COR-L47 (cell line): ENCODE results near the gene HERC3.
A peak's percentile ranks its signal among the peaks of the same experiment; 100 is the strongest.
"Not testable (repeated sequence)": the region's sequence is repeated elsewhere in the genome, so short reads cannot be mapped to it uniquely, and the experiment has no call there.

ENCODE experiments used
- DNase-seq: peaks from one replicate; lab custom pipeline; 2025; lab: John Stamatoyannopoulos, UW

HERC3 gene

GRCh38 chr4:88609387-88609786, 17.1 kb downstream of the HERC3 start:
- no peak for DNase-seq

- DNase-seq = not testable (repeated sequence)
Observed at GRCh38 chr4:88609794-88610193, 17.5 kb downstream of the HERC3 start.

GRCh38 chr4:88610771-88611170, 18.5 kb downstream of the HERC3 start:
- no peak for DNase-seq

GRCh38 chr4:88613417-88613875, 21.2 kb downstream of the HERC3 start:
- peak; percentile 35 for DNase-seq

- no peak for DNase-seq
Observed at GRCh38 chr4:88614058-88614457, 21.8 kb downstream of the HERC3 start.

- DNase-seq = no peak
Observed at GRCh38 chr4:88616275-88617150, 24.2 kb downstream of the HERC3 start.

GRCh38 chr4:88618782-88619485, 26.7 kb downstream of the HERC3 start:
- no peak for DNase-seq

GRCh38 chr4:88619971-88620370, 27.7 kb downstream of the HERC3 start:
- no peak for DNase-seq

- DNase-seq = no peak
Observed at GRCh38 chr4:88621763-88622327, 29.6 kb downstream of the HERC3 start.

GRCh38 chr4:88623097-88623496, 30.8 kb downstream of the HERC3 start:
- no peak for DNase-seq

GRCh38 chr4:88628746-88629145, 36.5 kb downstream of the HERC3 start:
- no peak for DNase-seq

GRCh38 chr4:88629826-88630225, 37.5 kb downstream of the HERC3 start:
- no peak for DNase-seq

- no peak for DNase-seq
Observed at GRCh38 chr4:88630756-88631155, 38.5 kb downstream of the HERC3 start.

- DNase-seq = no peak
Observed at GRCh38 chr4:88643932-88644331, 51.7 kb downstream of the HERC3 start.

GRCh38 chr4:88645994-88646393, 53.7 kb downstream of the HERC3 start:
- DNase-seq = no peak

GRCh38 chr4:88646528-88647280, 54.4 kb downstream of the HERC3 start:
- no peak for DNase-seq

- no peak for DNase-seq
Observed at GRCh38 chr4:88649716-88650115, 57.4 kb downstream of the HERC3 start.

- no peak for DNase-seq
Observed at GRCh38 chr4:88653371-88653946, 61.2 kb downstream of the HERC3 start.

- DNase-seq = no peak
Observed at GRCh38 chr4:88655226-88655625, 62.9 kb downstream of the HERC3 start.

- DNase-seq = peak; percentile 52
Observed at GRCh38 chr4:88659055-88659889, 67.0 kb downstream of the HERC3 start.

- no peak for DNase-seq
Observed at GRCh38 chr4:88659890-88660208, 67.6 kb downstream of the HERC3 start.
